Endothelial cell (in vitro differentiated cells): ENCODE data around the gene MAPK11. TPM values are rescaled to one million over a fixed set of nuclear protein-coding genes. Genes with fewer than 3 reads are reported as not detected.

Experiments
- DNase-seq: peaks from one replicate; pipeline ENCODE4 v3.0.0; 2021; ENCODE audit warnings: low spot score
- H3K27ac Mint-ChIP-seq: one replicate; pipeline ENCODE4 v1.8.0; 2021; ENCODE audit warnings: mixed read lengths, inconsistent platforms; ENCODE audit not compliant: unreplicated experiment
- H3K27me3 Mint-ChIP-seq: one replicate; pipeline ENCODE4 v1.8.0; 2021; ENCODE audit warnings: mild to moderate bottlenecking, moderate library complexity, mixed read lengths, inconsistent platforms; ENCODE audit not compliant: unreplicated experiment
- H3K36me3 Mint-ChIP-seq: one replicate; pipeline ENCODE4 v1.8.0; 2021; ENCODE audit warnings: mild to moderate bottlenecking, low read depth, mixed read lengths, inconsistent platforms; ENCODE audit not compliant: unreplicated experiment
- H3K4me1 Mint-ChIP-seq: one replicate; pipeline ENCODE4 v1.8.0; 2021; ENCODE audit warnings: mild to moderate bottlenecking, mixed read lengths, inconsistent platforms; ENCODE audit not compliant: unreplicated experiment
- H3K4me3 Mint-ChIP-seq: one replicate; pipeline ENCODE4 v1.8.0; 2021; ENCODE audit warnings: mild to moderate bottlenecking, mixed read lengths, inconsistent platforms; ENCODE audit not compliant: unreplicated experiment
- H3K9me3 Mint-ChIP-seq: one replicate; pipeline ENCODE4 v1.8.0; 2021; ENCODE audit warnings: mixed read lengths, inconsistent platforms; ENCODE audit not compliant: unreplicated experiment
- total RNA-seq: library from RNA; stranded (reverse); fragmentation: NEBNext Ultra II Directional; extraction: Animal tissue kit (Norgen Biotek cat#: 25700); gene quantifications from one replicate; pipeline ENCODE4 v1.2.1, GENCODE V29; 2021; ENCODE audit not compliant: unreplicated experiment
- TF ChIP-seq, protein P1 (sequence below): fragments of 200-600 bp; sonication (generic); IDR thresholded peaks from one replicate; pipeline ENCODE4 v1.5.0; 2021; ENCODE audit warnings: antibody characterized with exemption; ENCODE audit not compliant: unreplicated experiment

The MAPK11 gene
- total RNA-seq, 1 donor from 2014 or later, result 62.4 TPM

DNA sequence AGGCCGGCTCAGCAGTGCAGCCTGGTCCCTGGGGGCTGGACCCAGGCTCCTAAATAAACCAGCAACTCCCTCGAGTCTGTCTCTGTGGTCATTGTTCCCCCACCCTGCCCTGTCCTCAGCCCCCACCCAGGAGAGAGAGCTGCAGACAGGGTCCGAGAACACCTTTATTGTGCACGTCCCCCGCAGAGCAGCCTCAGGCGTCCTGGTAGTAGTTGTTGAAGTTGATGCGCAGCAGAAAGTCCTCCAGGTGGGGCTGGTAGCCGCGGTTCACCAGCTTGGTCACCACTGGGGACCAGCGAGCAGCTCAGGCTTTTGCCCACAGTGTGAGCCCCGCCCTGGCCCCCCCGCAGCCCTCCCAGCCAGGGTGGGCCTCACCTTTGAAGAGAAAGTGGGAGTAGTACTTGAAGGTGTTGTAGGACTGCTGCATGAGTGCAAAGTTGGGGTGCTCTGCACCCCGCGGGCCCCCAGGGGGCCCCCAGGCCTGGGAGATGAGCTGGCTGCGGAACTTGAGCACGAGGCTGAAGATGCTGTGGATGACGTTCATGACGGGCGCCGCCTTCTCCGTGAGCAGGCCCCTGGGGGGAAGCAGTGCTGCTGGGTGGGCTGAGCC lies 52.5 kb downstream of the MAPK11 start:
- Mint-ChIP-seq H3K27me3 (peaks cover 10% of the 10 kb centered on the region), H3K36me3 (peaks cover 25% of the 10 kb centered on the region), H3K9me3 (no peaks in the 10 kb centered on the region), H3K4me1 (no peaks in the 10 kb centered on the region), H3K27ac (no peak overlapping the region), H3K4me3 (no peak overlapping the region)
- TF ChIP-seq, protein P1, sequence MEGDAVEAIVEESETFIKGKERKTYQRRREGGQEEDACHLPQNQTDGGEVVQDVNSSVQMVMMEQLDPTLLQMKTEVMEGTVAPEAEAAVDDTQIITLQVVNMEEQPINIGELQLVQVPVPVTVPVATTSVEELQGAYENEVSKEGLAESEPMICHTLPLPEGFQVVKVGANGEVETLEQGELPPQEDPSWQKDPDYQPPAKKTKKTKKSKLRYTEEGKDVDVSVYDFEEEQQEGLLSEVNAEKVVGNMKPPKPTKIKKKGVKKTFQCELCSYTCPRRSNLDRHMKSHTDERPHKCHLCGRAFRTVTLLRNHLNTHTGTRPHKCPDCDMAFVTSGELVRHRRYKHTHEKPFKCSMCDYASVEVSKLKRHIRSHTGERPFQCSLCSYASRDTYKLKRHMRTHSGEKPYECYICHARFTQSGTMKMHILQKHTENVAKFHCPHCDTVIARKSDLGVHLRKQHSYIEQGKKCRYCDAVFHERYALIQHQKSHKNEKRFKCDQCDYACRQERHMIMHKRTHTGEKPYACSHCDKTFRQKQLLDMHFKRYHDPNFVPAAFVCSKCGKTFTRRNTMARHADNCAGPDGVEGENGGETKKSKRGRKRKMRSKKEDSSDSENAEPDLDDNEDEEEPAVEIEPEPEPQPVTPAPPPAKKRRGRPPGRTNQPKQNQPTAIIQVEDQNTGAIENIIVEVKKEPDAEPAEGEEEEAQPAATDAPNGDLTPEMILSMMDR, result no peak
- DNase-seq, result no peak

- no peaks in the 10 kb centered on the region for H3K4me1 Mint-ChIP-seq
- H3K27me3 Mint-ChIP-seq, result peaks cover 8% of the 10 kb centered on the region
- DNase-seq, result no peak
- H3K4me3 Mint-ChIP-seq, result no peak overlapping the region
- H3K36me3 Mint-ChIP-seq, result peaks cover 29% of the 10 kb centered on the region
- no peak overlapping the region for H3K27ac Mint-ChIP-seq
- TF ChIP-seq, protein P1, result no peak
- H3K9me3 Mint-ChIP-seq, result no peaks in the 10 kb centered on the region
Measured at GRCh38 chr22:50216684-50217520, 53.3 kb downstream of the MAPK11 start.

- no peak for DNase-seq
- no peaks in the 10 kb centered on the region for H3K9me3 Mint-ChIP-seq
- peaks cover 32% of the 10 kb centered on the region for H3K36me3 Mint-ChIP-seq
- H3K27ac Mint-ChIP-seq, result no peak overlapping the region
- TF ChIP-seq, protein P1, result no peak
- no peak overlapping the region for H3K4me3 Mint-ChIP-seq
- peaks cover 11% of the 10 kb centered on the region for H3K27me3 Mint-ChIP-seq
- H3K4me1 Mint-ChIP-seq, result no peaks in the 10 kb centered on the region
Measured at GRCh38 chr22:50216055-50216683, 54.0 kb downstream of the MAPK11 start.

GRCh38 chr22:50215297-50216054 lies 54.7 kb downstream of the MAPK11 start:
- Mint-ChIP-seq H3K36me3 (peaks cover 33% of the 10 kb centered on the region), H3K4me1 (no peaks in the 10 kb centered on the region), H3K4me3 (no peak overlapping the region), H3K9me3 (no peaks in the 10 kb centered on the region), H3K27ac (no peak overlapping the region), H3K27me3 (peaks cover 11% of the 10 kb centered on the region)
- TF ChIP-seq, protein P1, result no peak
- DNase-seq, result no peak

Other genes with a start within 250 kb of the MAPK11 start
- gene TTLL8, start 212.1 kb downstream of the MAPK11 start, total RNA-seq, result not detected
- gene MLC1, start 185.0 kb downstream of the MAPK11 start, total RNA-seq, result 1.2 TPM
- gene MOV10L1, start 180.4 kb downstream of the MAPK11 start, total RNA-seq, result not detected
- gene PANX2, start 99.6 kb downstream of the MAPK11 start, total RNA-seq, result 0.87 TPM
- gene TRABD, start 84.5 kb downstream of the MAPK11 start, total RNA-seq, result 33.1 TPM
- gene SELENOO, start 69.4 kb downstream of the MAPK11 start, total RNA-seq, result 18.7 TPM
- 48.5 TPM for gene TUBGCP6, start 25.4 kb downstream of the MAPK11 start, total RNA-seq
- 42.1 TPM for gene HDAC10, start 19.1 kb downstream of the MAPK11 start, total RNA-seq
- 33.4 TPM for gene MAPK12, start 8.7 kb downstream of the MAPK11 start, total RNA-seq
- gene PLXNB2, start 37.3 kb upstream of the MAPK11 start, total RNA-seq, result 96.5 TPM
- gene DENND6B, start 56.6 kb upstream of the MAPK11 start, total RNA-seq, result 3.6 TPM
- gene PPP6R2, start 72.9 kb upstream of the MAPK11 start, total RNA-seq, result 50.9 TPM
- gene SBF1, start 204.7 kb upstream of the MAPK11 start, total RNA-seq, result 76.7 TPM
- gene ADM2, start 211.2 kb upstream of the MAPK11 start, total RNA-seq, result 0.36 TPM
- not detected for gene MIOX, start 216.5 kb upstream of the MAPK11 start, total RNA-seq
- gene LMF2, start 237.3 kb upstream of the MAPK11 start, total RNA-seq, result 88.2 TPM
- gene NCAPH2, start 237.8 kb upstream of the MAPK11 start, total RNA-seq, result 40.9 TPM